Karpas-422 (cell line): Measurements from ENCODE around the gene NEDD4L. TPM values are rescaled to one million over a fixed set of nuclear protein-coding genes. Genes with fewer than 3 reads are reported as not detected.
"Not testable (repeated sequence)": the region's sequence is repeated elsewhere in the genome, so short reads cannot be mapped to it uniquely, and the experiment has no call there.

Experiments
- DNase-seq: peaks from one replicate; pipeline ENCODE4 v3.0.0-alpha.2; 2015
- H2AFZ ChIP-seq: fragments of 200-600 bp; sonication (generic); 2 replicates; pipeline ENCODE4 v1.6.1; 2014; ENCODE audit warnings: antibody characterized with exemption, low read length, mixed read lengths
- H3K27ac ChIP-seq: fragments of 200-600 bp; sonication (generic); 2 replicates; pipeline ENCODE4 v1.5.1; 2014; ENCODE audit warnings: mild to moderate bottlenecking, low read length, moderate library complexity
- H3K27me3 ChIP-seq: fragments of 200-600 bp; sonication (generic); 2 replicates; pipeline ENCODE4 v1.6.1; 2014; ENCODE audit warnings: low read length, mixed read lengths
- H3K36me3 ChIP-seq: fragments of 200-600 bp; sonication (generic); 2 replicates; pipeline ENCODE4 v1.6.1; 2014; ENCODE audit warnings: low read length, mixed read lengths; ENCODE audit not compliant: insufficient read depth
- H3K4me1 ChIP-seq: fragments of 200-600 bp; sonication (generic); 2 replicates; pipeline ENCODE4 v1.6.1; 2014; ENCODE audit warnings: mild to moderate bottlenecking, low read length, mixed read lengths
- H3K4me2 ChIP-seq: fragments of 200-600 bp; sonication (generic); 2 replicates; pipeline ENCODE4 v1.6.1; 2014; ENCODE audit warnings: low read length, low read depth, mild to moderate bottlenecking; ENCODE audit not compliant: poor library complexity, severe bottlenecking
- H3K4me3 ChIP-seq: fragments of 200-600 bp; sonication (generic); 2 replicates; pipeline ENCODE4 v1.5.1; 2014; ENCODE audit warnings: mild to moderate bottlenecking, antibody characterized with exemption, low read length, mixed read lengths
- H3K79me2 ChIP-seq: fragments of 200-600 bp; sonication (generic); 2 replicates; pipeline ENCODE4 v1.6.1; 2014; ENCODE audit warnings: mild to moderate bottlenecking, low read length, mixed read lengths
- H3K9ac ChIP-seq: fragments of 200-600 bp; sonication (generic); 2 replicates; pipeline ENCODE4 v1.6.0; 2014; ENCODE audit warnings: low read length
- H3K9me2 ChIP-seq: fragments of 200-600 bp; sonication (generic), shearing (Covaris generic); replicated peaks from 2 replicates; pipeline ENCODE4 v1.6.0; 2014; ENCODE audit warnings: mild to moderate bottlenecking, low read length, moderate library complexity; ENCODE audit not compliant: insufficient read depth
- H3K9me3 ChIP-seq: fragments of 300-700, 200-600 bp; sonication (generic); 2 replicates; pipeline ENCODE4 v1.6.1; 2014; ENCODE audit warnings: low read length, mixed read lengths
- H4K20me1 ChIP-seq: fragments of 200-600 bp; sonication (generic); 2 replicates; pipeline ENCODE4 v1.6.1; 2014; ENCODE audit warnings: mild to moderate bottlenecking, antibody characterized with exemption, low read length, low read depth; ENCODE audit not compliant: insufficient read depth
- total RNA-seq: library from RNA; depleted of rRNA; stranded (reverse); fragments of >200 nt; shearing (Covaris generic); gene quantifications from 2 replicates; pipeline ENCODE4 v1.2.3, GENCODE V29; 2014; ENCODE audit warnings: low replicate concordance

Gene NEDD4L
- total RNA-seq, 1 experiment from 2014 or later: 17.1 TPM

DNA sequence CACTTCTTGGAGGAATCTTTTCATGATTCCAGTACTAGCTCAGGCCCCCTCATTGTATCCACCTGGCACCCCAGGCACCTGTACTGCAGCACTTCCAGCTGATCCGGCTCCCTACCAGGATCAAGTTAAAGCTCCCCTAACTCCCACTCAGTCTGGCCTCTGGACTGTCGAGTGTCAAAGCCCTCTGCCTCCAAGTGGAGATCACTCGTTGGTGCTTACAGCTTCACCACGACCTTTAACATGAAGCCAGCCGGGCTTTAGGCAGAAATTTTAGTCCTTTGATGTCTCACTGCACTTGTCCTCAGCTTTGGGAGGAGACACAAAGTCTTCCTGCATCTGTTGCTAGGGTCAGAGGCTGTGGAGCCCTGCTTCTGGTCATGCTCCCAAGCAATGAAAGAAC lies 387.2 kb downstream of the NEDD4L start:
- Histone ChIP-seq H3K9me2 (no peaks in the 10 kb centered on the region), H2AFZ (no peak overlapping the region), H3K79me2 (no peaks in the 10 kb centered on the region), H3K36me3 (no peaks in the 10 kb centered on the region), H4K20me1 (no peaks in the 10 kb centered on the region), H3K4me3 (no peak overlapping the region), H3K4me1 (no peaks in the 10 kb centered on the region), H3K4me2 (no peak overlapping the region), H3K27ac (no peak overlapping the region), H3K27me3 (no peaks in the 10 kb centered on the region), H3K9ac (no peak overlapping the region), H3K9me3 (no peaks in the 10 kb centered on the region)
- DNase-seq: no peak

DNA sequence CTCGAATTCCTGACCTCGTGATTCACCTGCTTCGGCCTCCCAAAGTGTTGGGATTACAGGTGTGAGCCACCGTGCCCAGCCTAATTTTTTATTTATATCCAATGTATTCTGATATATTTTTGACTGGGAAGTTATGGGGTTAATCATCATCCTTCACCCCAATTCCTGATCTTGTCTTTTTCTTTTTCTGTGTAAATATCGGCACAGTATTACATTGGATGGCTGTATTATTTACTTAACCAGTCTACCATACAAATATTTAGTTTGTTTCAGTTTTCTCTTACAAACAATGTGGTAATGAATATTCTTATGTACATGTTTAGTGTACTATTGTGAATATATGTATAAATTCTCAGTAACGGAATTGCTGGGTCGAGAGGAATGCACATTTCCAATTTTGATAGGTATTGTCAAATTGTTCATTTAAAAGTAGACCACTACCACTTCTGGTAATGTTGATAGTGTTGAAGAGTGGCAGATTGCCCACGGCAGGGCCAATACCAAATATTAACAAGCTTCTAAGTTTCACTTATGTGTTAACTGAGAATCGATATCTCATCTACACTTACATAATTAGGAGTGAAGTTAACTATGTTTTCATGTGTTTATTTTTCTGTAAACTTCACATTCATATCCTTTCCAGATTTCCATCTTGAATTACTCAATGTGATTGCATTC lies 388.2 kb downstream of the NEDD4L start:
- H3K27ac ChIP-seq: no peak overlapping the region
- no peaks in the 10 kb centered on the region for H3K4me1 ChIP-seq
- no peak overlapping the region for H3K9ac ChIP-seq
- no peak overlapping the region for H2AFZ ChIP-seq
- H3K36me3 ChIP-seq: no peaks in the 10 kb centered on the region
- H3K79me2 ChIP-seq: no peaks in the 10 kb centered on the region
- no peak for DNase-seq
- no peaks in the 10 kb centered on the region for H3K9me3 ChIP-seq
- no peak overlapping the region for H3K4me2 ChIP-seq
- H3K4me3 ChIP-seq: no peak overlapping the region
- H3K9me2 ChIP-seq: no peaks in the 10 kb centered on the region
- no peaks in the 10 kb centered on the region for H3K27me3 ChIP-seq
- H4K20me1 ChIP-seq: no peaks in the 10 kb centered on the region

GRCh38 chr18:58435221-58436005 lies 391.4 kb downstream of the NEDD4L start:
- not testable (repeated sequence) for DNase-seq, H3K9me2 ChIP-seq, H3K9me3 ChIP-seq, H4K20me1 ChIP-seq, H3K4me1 ChIP-seq, H3K27me3 ChIP-seq, H3K4me2 ChIP-seq, H3K27ac ChIP-seq, H3K9ac ChIP-seq, H2AFZ ChIP-seq, H3K79me2 ChIP-seq, H3K4me3 ChIP-seq, H3K36me3 ChIP-seq

DNA sequence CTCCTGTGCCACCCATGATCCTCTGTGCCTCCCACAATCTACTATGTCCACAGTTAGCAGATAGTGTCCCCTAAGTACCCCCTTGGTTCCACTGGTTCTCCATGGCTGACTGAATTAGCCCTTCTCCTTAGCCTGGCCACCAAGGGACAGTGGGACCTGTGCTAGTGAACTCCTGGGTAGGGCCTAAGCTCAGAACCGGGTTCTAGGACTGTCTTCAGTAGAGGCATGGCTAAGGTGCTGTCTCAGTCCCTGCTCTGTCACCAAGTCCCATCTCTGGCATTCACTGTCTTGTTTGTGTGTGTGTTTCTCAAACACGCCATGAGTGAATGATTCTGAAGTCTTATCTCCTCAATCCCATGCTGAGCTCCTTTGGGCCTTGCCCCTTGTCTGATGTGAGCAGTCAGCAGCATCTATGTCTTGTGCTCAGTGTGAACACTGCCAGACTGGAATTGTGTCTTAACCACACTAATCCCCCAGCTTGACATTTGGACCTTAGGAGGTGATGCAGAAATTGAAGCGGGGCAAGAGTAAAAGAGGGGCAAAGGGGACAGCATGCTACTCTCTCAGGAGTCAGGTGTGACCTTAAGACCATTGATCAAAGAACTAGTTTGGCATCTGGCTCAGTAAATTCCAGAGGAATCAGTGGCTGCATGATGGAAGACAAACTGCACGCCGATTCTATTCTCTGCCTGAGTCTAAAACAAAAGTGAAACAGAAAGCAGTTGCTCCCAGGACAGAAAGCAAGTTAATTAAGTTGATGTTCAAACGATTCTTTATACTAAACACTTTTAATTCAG lies 394.3 kb downstream of the NEDD4L start:
- H4K20me1 ChIP-seq: no peaks in the 10 kb centered on the region
- H3K4me1 ChIP-seq: no peaks in the 10 kb centered on the region
- H2AFZ ChIP-seq: no peak overlapping the region
- no peaks in the 10 kb centered on the region for H3K9me3 ChIP-seq
- H3K4me3 ChIP-seq: no peak overlapping the region
- no peak overlapping the region for H3K9ac ChIP-seq
- H3K36me3 ChIP-seq: no peaks in the 10 kb centered on the region
- no peaks in the 10 kb centered on the region for H3K27me3 ChIP-seq
- H3K9me2 ChIP-seq: no peaks in the 10 kb centered on the region
- no peak for DNase-seq
- no peak overlapping the region for H3K4me2 ChIP-seq
- no peak overlapping the region for H3K27ac ChIP-seq
- H3K79me2 ChIP-seq: no peaks in the 10 kb centered on the region

DNA sequence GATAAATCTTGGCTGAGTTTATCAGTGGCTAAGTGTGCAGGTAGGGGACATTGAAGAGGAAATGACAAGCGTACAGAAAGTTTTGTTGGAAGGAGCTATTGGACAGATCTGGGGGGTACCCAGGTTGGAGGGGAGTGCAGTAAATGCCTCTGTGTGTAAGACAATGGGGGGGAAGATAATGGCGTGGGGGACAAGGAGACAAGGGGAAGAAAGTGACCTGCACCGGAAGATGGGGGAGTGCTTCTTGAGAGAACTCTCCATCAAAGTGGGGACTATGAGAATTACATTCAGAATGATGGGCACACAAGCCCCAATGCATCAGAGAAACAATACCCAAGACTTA lies 394.9 kb downstream of the NEDD4L start:
- H3K79me2 ChIP-seq: no peaks in the 10 kb centered on the region
- no peak for DNase-seq
- no peak overlapping the region for H2AFZ ChIP-seq
- H3K9ac ChIP-seq: no peak overlapping the region
- no peaks in the 10 kb centered on the region for H3K4me1 ChIP-seq
- no peaks in the 10 kb centered on the region for H3K9me2 ChIP-seq
- H3K4me2 ChIP-seq: no peak overlapping the region
- H3K4me3 ChIP-seq: no peak overlapping the region
- H3K36me3 ChIP-seq: no peaks in the 10 kb centered on the region
- no peaks in the 10 kb centered on the region for H3K27me3 ChIP-seq
- no peaks in the 10 kb centered on the region for H3K9me3 ChIP-seq
- no peak overlapping the region for H3K27ac ChIP-seq
- no peaks in the 10 kb centered on the region for H4K20me1 ChIP-seq

DNA sequence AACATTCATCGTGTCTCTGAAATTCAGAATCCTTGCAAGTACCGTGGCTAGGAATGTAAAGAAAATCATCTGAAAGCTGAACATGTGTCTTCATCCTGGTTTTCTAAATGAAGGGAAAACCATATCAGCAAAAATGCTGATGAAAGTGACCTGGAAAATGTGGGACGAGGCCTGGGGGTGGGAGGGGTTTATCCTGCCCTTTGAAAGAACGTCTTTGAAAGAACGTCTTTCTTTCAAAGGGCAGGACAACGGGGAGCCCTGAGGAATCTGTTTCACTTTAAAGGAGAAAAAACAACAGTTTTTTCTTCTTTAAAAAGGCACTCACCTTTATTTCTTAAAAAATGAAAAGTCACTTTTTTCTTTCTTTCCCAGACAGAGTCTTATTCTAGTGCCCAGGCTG lies 399.6 kb downstream of the NEDD4L start:
- no peak overlapping the region for H3K4me2 ChIP-seq
- no peaks in the 10 kb centered on the region for H3K9me2 ChIP-seq
- H4K20me1 ChIP-seq: no peaks in the 10 kb centered on the region
- H3K4me3 ChIP-seq: no peak overlapping the region
- H3K27ac ChIP-seq: no peak overlapping the region
- no peak overlapping the region for H3K9ac ChIP-seq
- H3K27me3 ChIP-seq: no peaks in the 10 kb centered on the region
- H3K79me2 ChIP-seq: no peaks in the 10 kb centered on the region
- H3K36me3 ChIP-seq: no peaks in the 10 kb centered on the region
- H3K4me1 ChIP-seq: no peaks in the 10 kb centered on the region
- H3K9me3 ChIP-seq: no peaks in the 10 kb centered on the region
- H2AFZ ChIP-seq: no peak overlapping the region
- no peak for DNase-seq

- Histone ChIP-seq H3K9me2 (no peaks in the 10 kb centered on the region), H4K20me1 (no peaks in the 10 kb centered on the region), H3K27ac (no peak overlapping the region), H3K9me3 (no peaks in the 10 kb centered on the region), H3K36me3 (no peaks in the 10 kb centered on the region), H3K27me3 (no peaks in the 10 kb centered on the region), H2AFZ (no peak overlapping the region), H3K4me1 (no peaks in the 10 kb centered on the region), H3K79me2 (no peaks in the 10 kb centered on the region), H3K4me3 (no peak overlapping the region), H3K4me2 (no peak overlapping the region), H3K9ac (no peak overlapping the region)
- no peak for DNase-seq
Measured at GRCh38 chr18:58446391-58447060, 402.5 kb downstream of the NEDD4L start.
